GM18909 (cell line): ENCODE results near the gene PRR12.

ENCODE experiments used
- ATAC-seq: cut with Tn5 transposase; IDR thresholded peaks from one replicate; pipeline ENCODE4 v1.9.1; 2021; ENCODE audit warnings: mild to moderate bottlenecking; ENCODE audit not compliant: unreplicated experiment, poor library complexity

PRR12 gene, protein sequence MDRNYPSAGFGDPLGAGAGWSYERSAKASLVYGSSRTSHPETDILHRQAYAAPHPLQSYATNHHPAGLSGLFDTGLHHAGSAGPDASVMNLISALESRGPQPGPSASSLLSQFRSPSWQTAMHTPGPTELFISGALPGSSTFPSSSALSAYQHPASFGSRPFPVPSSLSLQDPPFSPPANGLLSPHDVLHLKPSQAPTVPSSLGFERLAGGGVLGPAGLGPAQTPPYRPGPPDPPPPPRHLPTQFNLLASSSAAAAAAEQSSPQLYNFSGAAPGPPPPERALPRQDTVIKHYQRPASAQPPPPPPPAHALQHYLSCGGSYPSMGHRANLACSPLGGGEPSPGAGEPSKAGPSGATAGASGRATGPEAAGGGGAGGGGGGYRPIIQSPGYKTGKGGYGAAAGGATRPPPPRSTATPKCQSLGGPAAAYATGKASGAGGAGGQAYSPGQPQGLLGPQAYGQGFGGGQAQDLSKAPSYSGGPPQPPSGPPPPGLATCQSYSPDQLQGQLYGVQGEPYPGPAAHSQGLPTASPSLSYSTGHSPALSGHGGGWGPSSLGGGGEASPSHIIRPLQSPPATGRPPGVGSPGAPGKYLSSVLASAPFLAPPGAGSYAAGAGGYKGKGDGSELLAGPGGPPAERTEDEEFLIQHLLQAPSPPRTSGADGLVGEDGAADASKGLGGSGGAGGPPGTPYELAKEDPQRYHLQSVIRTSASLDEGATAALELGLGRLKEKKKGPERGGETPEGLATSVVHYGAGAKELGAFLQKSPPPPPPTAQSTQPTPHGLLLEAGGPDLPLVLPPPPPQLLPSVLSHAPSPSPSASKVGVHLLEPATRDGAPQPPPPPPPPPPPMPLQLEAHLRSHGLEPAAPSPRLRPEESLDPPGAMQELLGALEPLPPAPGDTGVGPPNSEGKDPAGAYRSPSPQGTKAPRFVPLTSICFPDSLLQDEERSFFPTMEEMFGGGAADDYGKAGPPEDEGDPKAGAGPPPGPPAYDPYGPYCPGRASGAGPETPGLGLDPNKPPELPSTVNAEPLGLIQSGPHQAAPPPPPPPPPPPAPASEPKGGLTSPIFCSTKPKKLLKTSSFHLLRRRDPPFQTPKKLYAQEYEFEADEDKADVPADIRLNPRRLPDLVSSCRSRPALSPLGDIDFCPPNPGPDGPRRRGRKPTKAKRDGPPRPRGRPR (N-terminal part only)

DNA sequence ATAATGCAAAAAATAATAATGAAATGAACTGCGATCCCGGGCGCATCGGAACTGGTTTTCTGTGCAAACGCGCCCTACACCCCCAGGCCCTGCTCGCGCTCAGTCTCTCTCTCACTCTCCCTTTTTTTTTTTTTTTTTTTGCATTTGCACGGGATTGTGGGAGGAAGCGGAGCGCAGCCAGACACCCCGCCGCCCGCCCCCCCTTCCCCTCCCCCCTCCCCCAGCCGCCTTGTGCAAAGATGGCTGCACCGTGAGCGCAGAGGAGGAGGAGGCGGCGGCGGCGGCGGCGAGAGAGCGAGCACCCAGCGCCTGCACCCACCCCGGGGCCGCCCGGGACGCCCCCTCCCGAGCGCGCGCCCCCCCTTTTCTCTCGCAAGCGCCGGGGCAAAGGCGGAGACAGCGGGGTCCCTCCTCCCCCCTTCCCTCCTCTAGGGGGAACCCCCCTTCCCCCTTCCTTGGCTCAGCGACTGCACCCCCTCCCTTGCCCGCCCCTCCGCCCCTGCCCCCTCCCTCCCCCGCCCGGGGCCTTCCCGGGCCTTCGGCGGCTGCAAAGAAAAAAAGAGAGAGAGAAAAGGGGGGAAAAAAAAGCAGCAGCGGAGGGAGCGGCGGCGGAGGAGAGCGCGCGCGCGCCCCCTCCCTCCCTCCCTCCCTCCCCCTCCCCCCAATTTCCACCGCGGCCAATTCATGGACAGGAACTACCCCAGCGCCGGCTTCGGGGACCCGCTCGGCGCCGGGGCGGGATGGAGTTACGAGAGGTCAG lies at the start of gene PRR12:
Gene PRR12, plus strand, starts transcription at position 212 of the 760 bp plus-strand sequence. Its CDS starts 473 bp downstream, at position 685.
- no peak for ATAC-seq

DNA sequence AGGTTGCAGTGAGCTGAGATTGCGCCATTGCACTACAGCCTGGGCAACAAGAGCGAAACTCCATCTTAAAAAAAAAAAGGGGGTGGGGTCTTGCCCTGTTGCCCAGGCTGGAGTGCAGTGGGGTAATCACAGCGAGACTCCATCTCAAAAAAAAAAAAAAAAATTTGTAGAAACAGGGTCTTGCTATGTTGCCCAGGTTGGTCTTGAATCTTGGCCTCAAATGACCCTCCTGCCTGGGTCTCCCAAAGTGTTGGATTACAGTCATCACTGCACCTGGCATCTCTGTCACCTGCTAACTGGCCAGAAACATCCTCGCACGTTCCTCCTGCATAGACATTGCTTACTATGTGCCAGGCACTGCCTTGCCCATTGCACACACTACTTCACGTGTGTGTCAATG lies 49.1 kb upstream of the PRR12 start:
- no peak for ATAC-seq

DNA sequence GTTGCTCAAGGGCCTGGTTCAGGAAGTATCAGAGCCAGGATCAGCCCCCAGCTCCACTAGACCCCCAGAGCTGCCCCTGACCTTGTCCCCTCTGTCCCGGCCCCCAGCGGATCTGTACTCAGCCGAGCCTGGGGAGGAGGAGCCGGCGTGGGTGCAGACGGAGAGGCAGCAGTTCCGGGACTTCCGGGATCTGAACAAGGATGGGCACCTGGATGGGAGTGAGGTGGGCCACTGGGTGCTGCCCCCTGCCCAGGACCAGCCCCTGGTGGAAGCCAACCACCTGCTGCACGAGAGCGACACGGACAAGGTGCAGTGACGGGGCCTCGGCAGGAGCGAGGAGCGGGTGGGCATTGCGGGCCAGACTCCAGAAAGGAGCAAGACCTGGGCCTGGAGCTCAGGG lies 48.5 kb upstream of the PRR12 start:
- ATAC-seq = no peak

DNA sequence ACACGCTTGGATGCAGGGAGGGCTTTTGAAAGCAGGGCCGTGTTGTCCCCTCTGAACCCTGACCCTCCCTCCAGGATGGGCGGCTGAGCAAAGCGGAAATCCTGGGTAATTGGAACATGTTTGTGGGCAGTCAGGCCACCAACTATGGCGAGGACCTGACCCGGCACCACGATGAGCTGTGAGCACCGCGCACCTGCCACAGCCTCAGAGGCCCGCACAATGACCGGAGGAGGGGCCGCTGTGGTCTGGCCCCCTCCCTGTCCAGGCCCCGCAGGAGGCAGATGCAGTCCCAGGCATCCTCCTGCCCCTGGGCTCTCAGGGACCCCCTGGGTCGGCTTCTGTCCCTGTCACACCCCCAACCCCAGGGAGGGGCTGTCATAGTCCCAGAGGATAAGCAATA lies 48.0 kb upstream of the PRR12 start:
- ATAC-seq = no peak

DNA sequence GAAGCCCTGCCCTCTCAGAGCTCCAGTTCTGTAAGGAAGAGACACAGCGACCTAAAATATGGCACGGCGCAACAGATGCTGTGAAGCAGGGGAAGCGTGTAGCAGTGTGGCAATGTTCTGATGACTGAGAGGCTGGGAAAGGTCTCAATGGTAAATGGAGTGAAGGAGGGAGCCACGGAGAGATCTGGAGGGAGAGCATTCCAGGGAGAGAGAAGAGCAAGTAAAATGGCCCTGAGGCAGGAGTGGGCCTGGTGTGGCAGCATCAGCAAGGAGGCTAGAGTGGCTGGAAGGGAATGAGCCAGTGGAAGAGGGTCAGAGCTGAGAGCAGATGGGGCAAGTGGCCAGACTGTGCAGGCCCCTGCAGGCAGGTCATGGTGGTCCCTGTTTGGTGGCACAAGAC lies 46.8 kb upstream of the PRR12 start:
- ATAC-seq = no peak

DNA sequence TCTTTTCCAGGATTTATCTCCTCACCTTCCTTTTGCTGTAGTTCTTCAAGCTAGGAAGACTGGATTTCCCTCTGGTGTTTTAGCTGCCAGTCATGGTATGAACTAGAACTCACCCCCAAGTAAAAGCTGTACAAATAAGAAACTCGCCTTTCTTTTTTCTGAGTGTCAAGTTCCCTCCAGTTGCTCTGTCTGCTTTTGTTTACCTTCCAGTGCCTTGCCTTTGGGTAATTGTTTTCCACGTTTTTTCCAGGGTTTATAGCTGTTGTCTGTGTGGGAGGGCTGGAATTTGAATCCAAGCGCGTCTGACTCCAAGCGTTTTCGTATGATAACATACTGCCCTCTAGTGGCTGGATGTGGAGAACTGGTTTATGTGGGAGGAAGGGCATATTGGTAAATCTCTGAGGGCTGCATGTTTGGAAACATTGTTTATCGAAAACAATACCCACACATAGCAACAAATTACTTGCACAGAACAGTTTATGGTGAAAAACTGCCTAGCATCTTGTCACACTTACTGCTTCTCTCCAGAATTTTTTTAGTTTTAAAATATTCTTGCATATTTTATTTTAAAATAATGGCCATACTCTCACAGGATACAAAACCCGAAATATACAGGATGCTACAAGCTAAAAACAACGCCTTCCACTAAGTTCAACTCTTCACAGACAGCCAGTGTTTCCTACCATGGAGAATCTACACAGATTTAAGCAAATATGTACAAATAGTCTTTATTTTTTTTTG lies 44.0 kb upstream of the PRR12 start:
- no peak for ATAC-seq

DNA sequence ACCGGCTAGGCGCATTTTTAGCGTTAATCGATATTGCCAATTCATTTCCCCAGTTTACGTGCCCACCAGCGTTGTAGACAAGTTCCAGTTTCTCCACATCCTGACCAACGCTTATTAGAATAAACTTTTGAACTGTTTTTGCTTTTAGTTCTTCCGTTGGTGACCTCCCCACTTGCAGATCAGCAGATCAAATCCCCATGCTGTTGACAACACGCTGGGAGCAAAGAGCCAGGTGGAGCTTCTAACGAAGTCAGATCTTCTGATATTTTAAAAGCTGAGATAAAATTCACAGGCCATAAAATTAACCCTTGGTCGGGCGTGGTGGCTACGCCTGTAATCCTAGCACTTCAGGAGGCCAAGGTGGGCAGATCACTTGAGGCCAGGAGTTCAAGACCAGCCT lies 41.9 kb upstream of the PRR12 start:
- no peak for ATAC-seq

DNA sequence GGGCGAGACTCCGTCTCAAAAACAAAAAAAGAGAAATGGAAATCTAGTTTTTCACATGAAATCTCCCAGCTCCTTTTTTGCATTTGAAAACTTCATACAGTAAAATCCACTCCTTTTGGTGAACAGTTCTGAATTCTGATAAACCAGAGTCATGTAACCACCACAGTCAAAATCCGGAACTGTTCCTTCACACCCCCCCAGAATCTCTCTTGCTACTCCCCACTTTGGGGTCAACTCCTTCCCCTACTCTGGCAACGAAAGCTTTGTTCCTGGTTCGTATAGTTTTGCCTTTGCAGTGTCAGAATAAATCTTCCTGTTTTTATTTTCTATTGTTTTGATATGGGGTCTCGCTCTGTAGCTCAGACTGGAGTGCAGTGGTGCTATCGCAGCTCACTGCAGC lies 39.5 kb upstream of the PRR12 start:
- no peak for ATAC-seq

DNA sequence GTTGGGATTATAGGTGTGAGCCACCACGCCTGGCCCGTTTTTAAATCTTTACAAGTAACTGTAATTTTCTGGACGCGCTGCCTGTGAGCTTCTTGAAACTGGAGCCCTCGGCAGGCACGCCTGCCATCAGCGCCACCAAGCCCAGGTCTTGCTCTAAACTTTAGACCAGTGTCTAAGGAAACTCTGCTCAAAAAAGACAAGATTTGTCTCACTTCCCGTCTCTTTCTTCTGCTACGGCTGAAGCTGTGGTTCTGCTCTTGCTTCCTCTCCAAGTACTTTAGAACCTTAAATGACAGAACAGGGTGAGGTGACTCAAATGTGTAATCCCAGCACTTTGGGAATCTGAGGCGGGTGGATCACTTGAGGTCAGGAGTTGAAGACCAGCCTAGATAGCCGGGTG lies 38.2 kb upstream of the PRR12 start:
- no peak for ATAC-seq

DNA sequence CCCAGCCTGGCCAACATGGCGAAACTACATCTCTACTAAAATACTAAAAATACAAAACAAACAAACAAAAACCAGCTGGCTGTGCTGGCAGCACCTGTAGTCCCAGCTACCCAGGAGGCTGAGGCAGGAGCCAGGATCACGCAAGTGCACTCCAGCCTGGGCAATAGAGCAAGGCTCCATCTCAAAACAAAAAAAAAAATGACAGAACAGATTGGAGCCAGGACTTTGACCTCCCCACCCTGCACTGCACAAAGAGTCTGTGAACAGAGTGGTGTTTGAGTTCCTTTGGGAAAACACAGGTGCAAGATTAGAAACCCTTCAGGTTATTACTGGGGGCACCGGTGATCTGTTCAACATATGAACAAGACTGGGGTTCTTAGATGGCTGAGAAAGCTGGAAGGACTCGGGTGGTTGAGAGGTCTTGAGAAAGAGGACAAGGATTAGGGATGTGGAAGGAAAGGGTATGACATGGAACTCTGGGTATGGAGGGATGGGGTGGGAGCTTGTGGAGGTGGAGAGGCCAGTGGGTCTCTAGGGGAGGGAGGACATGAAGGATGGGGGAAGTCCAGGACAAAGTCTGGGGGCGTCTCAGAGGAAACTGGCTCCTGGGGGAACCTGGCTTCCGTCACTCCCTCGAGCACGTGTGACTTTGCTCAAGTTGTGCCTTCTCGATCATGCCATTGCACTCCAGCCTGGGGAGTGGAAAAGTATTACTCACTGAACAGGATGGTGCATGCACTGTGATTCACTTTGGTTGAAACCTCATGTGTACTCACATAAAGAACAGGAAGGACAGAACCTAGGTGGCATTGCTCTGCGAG lies 37.3 kb upstream of the PRR12 start:
- ATAC-seq = no peak

DNA sequence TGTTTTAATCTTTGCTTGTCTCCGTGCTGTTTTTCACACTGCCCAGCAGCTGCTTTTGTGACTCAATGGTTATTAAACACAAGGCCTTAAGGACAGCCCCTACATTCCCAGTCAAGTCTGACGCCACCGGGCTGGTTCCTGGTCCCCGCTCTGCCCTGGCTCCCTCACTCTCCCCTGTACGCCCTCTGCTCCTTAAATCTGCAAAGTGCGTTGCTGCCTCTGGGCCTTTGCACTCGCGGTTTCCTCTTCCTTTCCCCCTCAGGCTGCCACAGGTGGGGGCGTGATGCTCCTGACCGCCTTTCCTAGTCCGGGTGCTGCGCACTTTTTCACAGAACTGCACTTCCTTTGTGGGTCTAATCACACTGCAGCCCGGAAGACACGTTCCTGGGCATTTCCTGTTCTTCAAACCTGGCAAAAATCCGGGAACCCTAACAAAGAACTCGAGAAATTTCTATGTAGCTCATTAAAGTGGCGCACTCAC lies 36.2 kb upstream of the PRR12 start:
- no peak for ATAC-seq

DNA sequence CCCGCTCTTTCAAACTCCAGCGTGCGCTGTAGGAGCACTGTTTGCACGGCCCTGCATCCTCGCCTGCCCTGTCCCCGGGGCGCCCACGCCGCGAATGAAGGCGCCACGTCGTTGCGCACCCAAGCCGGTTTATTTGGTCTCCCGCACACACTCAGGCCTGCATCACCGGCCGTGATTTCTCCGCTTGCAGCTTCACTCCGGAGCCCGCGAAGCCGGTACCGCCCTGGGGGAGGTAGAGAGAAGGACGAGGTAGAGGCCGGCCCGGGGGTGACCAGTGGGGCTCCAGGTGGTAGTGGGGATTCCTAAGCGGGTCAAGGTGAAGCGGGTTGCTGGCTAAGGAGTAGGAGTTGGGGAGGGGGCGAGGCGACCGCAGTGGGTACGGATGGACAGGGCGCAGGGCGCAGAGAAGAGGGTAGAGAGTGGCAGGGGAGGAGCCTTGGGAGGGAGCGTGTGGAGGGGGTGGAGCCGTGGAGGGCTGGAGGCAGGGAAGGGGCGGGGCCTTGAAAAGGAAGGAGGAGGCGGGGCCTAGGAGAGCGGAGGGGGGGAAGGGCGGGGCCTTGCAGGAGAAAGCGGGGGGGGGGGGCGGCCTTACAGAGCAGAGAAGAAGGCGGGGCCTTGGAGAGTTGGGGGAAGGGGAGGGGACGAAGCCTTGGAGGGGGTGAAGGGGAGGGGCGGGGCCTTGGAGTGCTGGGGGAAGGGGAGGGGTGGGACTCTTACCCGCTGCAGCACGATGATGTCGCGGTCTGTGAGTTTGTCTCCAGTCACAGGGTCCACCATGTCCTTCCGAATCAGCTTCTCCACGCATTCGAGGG lies 35.2 kb upstream of the PRR12 start:
- ATAC-seq = no peak

DNA sequence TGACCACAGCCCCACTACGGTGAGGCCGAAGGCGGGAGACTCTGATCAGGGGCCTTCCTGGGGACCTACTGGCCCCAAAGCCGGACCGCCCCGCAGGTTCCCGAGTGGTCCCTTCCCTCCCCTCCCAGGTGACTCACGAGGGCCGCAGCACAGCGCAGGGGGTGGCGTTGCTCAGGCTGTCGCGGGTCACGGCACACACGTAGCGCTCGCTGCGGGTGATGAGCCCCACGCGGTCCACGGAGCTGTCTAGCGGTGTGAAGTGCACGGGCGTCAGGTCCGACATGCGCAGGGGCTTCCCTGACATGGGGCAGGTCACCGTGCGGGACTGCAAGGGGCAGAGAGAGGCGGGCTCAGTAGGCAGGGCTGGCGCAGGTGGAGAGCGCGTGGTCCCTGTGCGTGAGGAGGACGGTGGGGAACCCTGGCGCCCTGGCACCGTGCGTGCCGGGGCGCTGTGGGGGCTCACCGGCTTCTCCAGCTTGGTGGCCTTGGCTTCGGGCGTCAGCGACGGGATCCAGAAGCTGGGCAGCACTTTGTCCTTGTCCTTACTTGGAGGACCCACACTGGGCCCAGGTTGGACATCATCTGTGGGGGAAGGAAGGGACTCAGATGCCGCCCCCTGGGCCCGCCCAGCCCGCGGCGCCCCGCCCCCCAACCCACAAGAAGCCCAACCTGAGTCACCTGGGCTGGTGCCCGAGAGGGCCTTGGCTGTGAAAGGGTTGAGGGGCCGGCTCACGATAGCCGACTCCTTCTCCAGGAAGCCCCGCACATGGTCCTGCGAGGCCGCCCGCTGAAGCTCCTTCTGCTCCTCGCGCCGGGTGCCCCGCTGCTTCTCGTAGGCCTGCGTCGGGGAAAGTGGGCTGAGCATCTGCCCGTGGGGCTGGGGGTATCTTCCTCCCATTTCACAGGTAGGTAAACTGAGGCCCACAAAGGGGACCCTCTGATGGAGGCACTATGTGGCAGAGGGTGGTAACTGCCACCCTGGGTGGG lies 34.3 kb upstream of the PRR12 start:
- ATAC-seq = no peak

DNA sequence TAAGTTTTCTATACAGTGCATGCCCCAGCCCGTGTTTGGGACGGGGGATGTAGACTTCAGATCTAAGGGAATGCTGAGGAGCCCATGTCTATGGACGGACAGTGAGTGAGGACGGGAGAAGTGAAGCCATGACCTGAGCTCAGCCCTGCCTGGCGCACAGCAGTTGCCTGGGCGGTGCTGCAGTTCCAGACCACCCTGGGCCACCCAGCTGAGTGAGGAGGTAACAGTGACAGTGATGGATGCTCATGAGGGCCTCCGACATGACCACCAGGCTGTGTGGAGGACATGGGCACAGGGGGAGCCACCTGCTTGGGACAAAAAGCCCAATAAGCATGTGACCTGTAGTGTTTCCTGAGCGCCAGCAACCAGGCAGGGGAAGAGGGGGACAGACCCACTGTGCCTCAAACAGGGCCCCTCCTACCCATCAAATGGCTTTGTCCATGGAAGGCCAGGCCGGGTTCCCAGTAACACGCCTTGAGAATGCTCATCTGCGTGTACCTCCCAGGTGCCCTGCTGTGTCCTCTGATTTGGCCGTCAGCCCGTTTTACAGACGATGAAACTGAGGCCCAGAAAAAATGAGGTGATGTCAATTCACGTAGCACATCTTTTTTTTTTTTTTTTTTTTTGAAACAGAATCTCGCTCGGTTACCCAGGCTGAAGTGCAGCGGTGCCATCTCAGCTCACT lies 33.2 kb upstream of the PRR12 start:
- ATAC-seq = no peak

DNA sequence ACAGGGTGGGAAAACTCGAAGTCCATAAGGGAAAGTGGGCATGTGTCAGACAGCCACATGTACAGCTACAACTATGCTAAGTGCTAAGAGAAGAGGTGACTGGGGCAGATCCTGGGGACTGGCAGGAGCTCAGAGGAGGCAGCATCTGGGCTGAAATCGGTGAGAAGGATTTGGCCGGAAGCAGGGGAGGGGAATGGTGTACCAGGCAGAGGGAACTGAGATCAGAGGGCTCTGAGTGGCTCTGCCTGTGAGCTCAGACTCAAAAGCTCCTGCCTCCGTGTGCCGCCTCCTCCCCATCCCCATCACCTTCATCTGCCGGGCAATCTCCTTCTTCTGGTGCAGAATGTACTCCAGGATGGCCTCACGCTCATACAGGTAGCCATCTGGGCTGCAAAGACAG lies 32.4 kb upstream of the PRR12 start:
- ATAC-seq = no peak

DNA sequence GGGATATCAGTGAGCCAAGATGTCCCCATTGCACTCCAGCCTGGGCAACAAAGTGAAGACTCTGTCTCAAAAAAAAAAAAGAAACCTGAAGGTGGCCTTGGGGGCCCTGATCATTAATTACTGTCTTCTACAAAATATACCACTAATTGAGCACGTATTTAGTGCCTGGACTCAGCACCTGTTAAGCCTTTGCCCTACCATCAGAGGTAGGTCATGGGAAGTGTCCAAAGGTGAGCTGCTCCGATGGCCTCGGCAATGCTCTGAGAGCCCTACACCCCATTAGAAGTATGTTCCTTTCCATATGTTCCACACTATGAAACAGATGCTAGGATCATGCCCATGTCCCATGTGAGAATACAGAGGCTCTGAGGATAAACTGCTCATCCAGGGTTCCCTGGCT lies 31.5 kb upstream of the PRR12 start:
- no peak for ATAC-seq
